Measurements from ENCODE around the gene EDN1. TPM values are rescaled to one million over a fixed set of nuclear protein-coding genes. Genes with fewer than 3 reads are reported as not detected.

EDN1 gene
- total RNA-seq, 3 donors from 2014 or later, result 11.5 to 51.7 (median 36.8) TPM

GRCh38 chr6:12266571-12266970, 23.6 kb upstream of the EDN1 start:
- Histone ChIP-seq H3K27me3 (no peaks in the 10 kb centered on the region), H3K4me3 (no peak overlapping the region), H3K27ac (no peak overlapping the region), H3K36me3 (no peaks in the 10 kb centered on the region), H3K4me1 (no peaks in the 10 kb centered on the region), H3K9me3 (peaks cover 0 to 1% of the 10 kb centered on the region in 2 donors)
- intact Hi-C loops (cut with DNase I; ENCODE audit: low total_unique reads), result no loop called here
- no peak for DNase-seq (ENCODE audit: low spot score in 2 of 2)
- TF ChIP-seq CTCF (IDR thresholded peaks at IDR 0.05), result no peak
- TF ChIP-seq POLR2A (IDR thresholded peaks at IDR 0.05), result no peak
- no peak for TF ChIP-seq POLR2AphosphoS5 (IDR thresholded peaks at IDR 0.05)

DNA sequence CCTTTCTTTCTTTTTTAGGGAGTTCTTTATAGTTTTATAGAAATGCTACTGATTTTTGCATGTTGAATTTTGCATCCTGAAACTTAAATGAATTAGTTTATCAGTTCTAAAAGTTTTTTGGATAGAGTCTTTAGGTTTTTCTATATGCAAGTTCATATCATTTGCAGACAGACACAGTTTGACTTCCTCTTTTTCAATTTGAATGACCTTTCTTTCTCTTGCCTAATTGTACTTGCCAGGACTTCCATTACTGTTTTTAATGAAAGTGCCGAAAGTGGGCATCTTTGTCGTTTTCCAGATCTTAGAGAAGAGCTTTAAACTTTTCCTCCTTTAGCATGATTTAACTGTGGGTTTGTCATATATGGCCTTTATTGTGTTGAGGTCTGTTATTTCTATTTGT, 21.1 kb upstream of the EDN1 start:
- no peaks in the 10 kb centered on the region for H3K4me1 ChIP-seq
- intact Hi-C loops (cut with DNase I; ENCODE audit: low total_unique reads), result no loop called here
- no peak for DNase-seq (ENCODE audit: low spot score in 2 of 2)
- no peaks in the 10 kb centered on the region for H3K36me3 ChIP-seq
- H3K27me3 ChIP-seq, result no peaks in the 10 kb centered on the region
- H3K9me3 ChIP-seq, result peaks cover 0 to 3% of the 10 kb centered on the region in 2 donors
- TF ChIP-seq POLR2AphosphoS5 (IDR thresholded peaks at IDR 0.05) (no peak), POLR2A (IDR thresholded peaks at IDR 0.05) (no peak), CTCF (IDR thresholded peaks at IDR 0.05) (no peak)
- no peak overlapping the region for H3K4me3 ChIP-seq
- H3K27ac ChIP-seq, result no peak overlapping the region

DNA sequence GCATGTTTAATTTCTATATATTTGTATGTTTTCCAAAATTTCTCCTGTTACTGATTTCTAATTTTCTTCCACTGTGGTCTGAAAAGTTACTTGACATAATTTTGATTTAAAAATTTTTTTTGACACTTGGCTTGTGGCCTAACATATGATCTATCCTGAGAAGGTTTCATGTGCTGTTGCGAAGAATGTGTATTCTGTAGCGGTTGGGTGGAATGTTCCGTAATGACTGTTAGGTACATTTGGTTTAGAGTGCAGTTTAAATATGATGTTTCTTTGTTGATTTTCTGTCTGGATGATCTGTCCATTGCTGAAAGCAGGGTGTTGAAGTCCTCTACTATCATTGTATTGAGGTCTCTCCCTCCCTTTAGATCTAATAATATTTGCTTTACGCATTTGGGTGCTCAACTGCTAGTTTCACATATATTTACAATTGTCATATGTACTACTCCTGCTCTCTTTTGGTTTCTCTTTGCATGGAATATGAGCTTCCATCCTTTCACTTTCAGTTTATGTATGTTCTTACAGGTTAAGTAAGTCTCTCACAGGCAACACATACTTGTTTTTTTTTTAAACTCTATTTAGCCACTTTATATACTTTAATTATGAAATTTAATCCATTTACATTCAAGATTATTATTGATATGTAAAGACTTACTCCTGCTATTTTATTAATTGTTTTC, 19.5 kb upstream of the EDN1 start:
- TF ChIP-seq POLR2AphosphoS5 (IDR thresholded peaks at IDR 0.05), result no peak
- no peak for TF ChIP-seq CTCF (IDR thresholded peaks at IDR 0.05)

DNA sequence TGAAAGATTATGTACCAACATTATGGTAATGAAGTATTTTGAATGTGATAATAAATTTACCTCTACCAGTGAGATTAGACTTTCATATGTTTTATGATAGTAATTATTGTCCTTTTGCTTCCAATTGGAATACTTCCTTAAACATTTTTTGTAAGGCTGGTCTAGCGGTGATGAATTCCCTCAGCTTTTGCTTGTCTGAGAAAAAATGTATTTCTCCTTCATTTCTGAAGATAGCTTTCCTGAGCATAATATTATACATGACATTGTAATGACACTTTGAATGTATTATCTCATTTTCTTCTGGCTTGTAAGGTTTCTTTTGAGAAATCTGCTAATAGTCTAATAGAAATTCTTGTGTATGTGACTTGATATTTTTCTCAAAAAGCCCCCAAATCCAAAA, 18.6 kb upstream of the EDN1 start:
- Histone ChIP-seq H3K4me1 (no peaks in the 10 kb centered on the region), H3K9me3 (peaks cover 0 to 3% of the 10 kb centered on the region in 2 donors), H3K27ac (no peak overlapping the region), H3K27me3 (no peaks in the 10 kb centered on the region), H3K36me3 (no peaks in the 10 kb centered on the region), H3K4me3 (no peak overlapping the region)
- intact Hi-C loops (cut with DNase I; ENCODE audit: low total_unique reads), result no loop called here
- no peak for TF ChIP-seq POLR2A (IDR thresholded peaks at IDR 0.05)
- TF ChIP-seq CTCF (IDR thresholded peaks at IDR 0.05), result no peak
- TF ChIP-seq POLR2AphosphoS5 (IDR thresholded peaks at IDR 0.05), result no peak
- no peak for DNase-seq (ENCODE audit: low spot score in 2 of 2)

More for the DNA sequence above, 19.5 kb upstream of the EDN1 start:
- DNase-seq (ENCODE audit: low spot score in 2 of 2), result no peak
- Histone ChIP-seq H3K4me1 (no peaks in the 10 kb centered on the region), H3K36me3 (no peaks in the 10 kb centered on the region), H3K27me3 (no peaks in the 10 kb centered on the region), H3K4me3 (no peak overlapping the region), H3K9me3 (peaks cover 0 to 3% of the 10 kb centered on the region in 2 donors), H3K27ac (no peak overlapping the region)
- intact Hi-C loops (cut with DNase I; ENCODE audit: low total_unique reads), result no loop called here

DNA sequence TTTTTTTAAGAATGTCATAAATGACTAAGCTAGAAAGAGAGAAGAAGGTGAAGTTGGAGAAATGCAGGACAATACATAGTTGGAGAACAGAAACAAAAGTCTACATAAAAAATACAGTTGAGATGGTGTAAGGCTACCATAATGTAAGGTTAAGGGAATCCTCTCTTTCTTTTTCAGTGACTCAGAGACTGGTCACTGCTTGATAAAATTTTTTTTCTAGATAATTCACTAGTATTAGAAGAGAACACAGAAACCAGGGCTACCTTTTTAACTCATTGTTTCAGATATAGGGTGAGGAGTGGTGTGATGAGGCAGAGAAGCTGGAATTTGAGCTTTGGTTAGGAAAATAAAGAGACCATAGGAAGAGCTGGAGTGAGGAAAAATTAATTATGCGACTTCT, 18.2 kb upstream of the EDN1 start:
- H3K4me3 ChIP-seq, result no peak overlapping the region
- no peaks in the 10 kb centered on the region for H3K4me1 ChIP-seq
- no peak overlapping the region for H3K27ac ChIP-seq
- H3K9me3 ChIP-seq, result peaks cover 0 to 3% of the 10 kb centered on the region in 2 donors
- no peaks in the 10 kb centered on the region for H3K27me3 ChIP-seq
- no peaks in the 10 kb centered on the region for H3K36me3 ChIP-seq
- no peak for TF ChIP-seq POLR2A (IDR thresholded peaks at IDR 0.05)
- no peak for TF ChIP-seq POLR2AphosphoS5 (IDR thresholded peaks at IDR 0.05)
- no peak for TF ChIP-seq CTCF (IDR thresholded peaks at IDR 0.05)
- no peak for DNase-seq (ENCODE audit: low spot score in 2 of 2)
- intact Hi-C loops (cut with DNase I; ENCODE audit: low total_unique reads), result no loop called here

All from breast epithelium (tissue), 4 donors.